Pancreas (tissue), 10 donors: ENCODE results near the gene RLIM. TPM values are rescaled to one million over a fixed set of nuclear protein-coding genes. Genes with fewer than 3 reads are reported as not detected.
"Not testable (repeated sequence)": the region's sequence is repeated elsewhere in the genome, so short reads cannot be mapped to it uniquely, and the experiment has no call there.

ENCODE experiments used
- ATAC-seq, 4 donors: fragments of 200-7000 bp; cut with Tn5 transposase; one replicate each; pipeline versions ENCODE4 v1.8.0 to v1.9.1; 2020; ENCODE audit warnings: mild to moderate bottlenecking in 4 of 4, moderate library complexity in 4 of 4
- DNase-seq, 6 donors: peaks; one replicate each; pipeline ENCODE4 v3.0.0-alpha.2; 2020
- FAIRE-seq: peaks from 2 replicates; lab custom pipeline; 2012; peaks lifted over from hg19 to GRCh38; lab: Jason Lieb, UNC
- H3K27ac ChIP-seq, 4 donors: fragments of 200-600 bp; sonication (generic); 1 replicate in 3 of 4; 2 replicates in 1 of 4; pipeline versions ENCODE4 v1.5.0 to v1.8.0; 2020
- H3K27me3 ChIP-seq, 4 donors: fragments of 200-600 bp; one replicate each; pipeline ENCODE4 v1.8.0; 2021
- H3K36me3 ChIP-seq, 3 donors: fragments of 200-600 bp; sonication (generic) in 1 of 3; one replicate each; pipeline versions ENCODE4 v1.5.0 to v1.8.0; 2020 to 2021
- H3K4me1 ChIP-seq, 3 donors: fragments of 200-600 bp; one replicate each; pipeline ENCODE4 v1.8.0; 2021
- H3K4me3 ChIP-seq, 4 donors: fragments of 200-600 bp; sonication (generic) in 2 of 4; one replicate each; pipeline versions ENCODE4 v1.5.0 to v1.8.0; 2020 to 2021
- H3K9me3 ChIP-seq, 4 donors: fragments of 200-600 bp; one replicate each; pipeline ENCODE4 v1.8.0; 2021
- CTCF ChIP-seq, 4 donors: fragments of 200-600 bp; sonication (generic) in 3 of 4; IDR thresholded peaks; one replicate each; pipeline versions ENCODE4 v1.5.0 to v1.8.0; 2021; ENCODE audit warnings: antibody characterized with exemption in 4 of 4
- WGBS, 2 donors: extraction: QIAGEN DNeasy Blood & Tissue Kit; methylation state at CpG; one replicate each; pipeline ENCODE4 v1.1.7; 2013; 5-methylcytosine and 5-hydroxymethylcytosine counted together
- intact Hi-C, 3 donors: fragments of 100-400 bp; cut with DNase I; formaldehyde crosslinking; loops; one replicate each; pipeline versions ENCODE4 v1.11.1 to v1.14.2; 2022
- polyA plus RNA-seq, 2 donors: library from polyadenylated mRNA; stranded (reverse); fragments of 200-250 nt; gene quantifications; one replicate each; pipeline ENCODE4 v1.2.3, GENCODE V29; 2013
- total RNA-seq, 6 donors: library from RNA; stranded (reverse); fragmentation: NEBNext Ultra II Directional in 4 of 6; extraction: Animal tissue kit (Norgen Biotek cat#: 25700) in 4 of 6; gene quantifications; one replicate each; pipeline versions ENCODE4 v1.2.1 to v1.2.4, GENCODE V29; 2021 to 2023
- donor health status: healthy with polysubstance abuse.
- donor health status: DM: no; HTN: no; CAD: no; lungs with moderate emphysema.
- donor health status: DM: no; HTN: no; CAD: no.
- donor health status: control.
- donor health status: control.
- donor health status: Bipolar disorder and iron deficiency.
- donor health status: DM: yes; HTN: yes; CAD: no.
- donor health status: DM: no; HTN: no; CAD: no.
- donor health status: DM: no; HTN: no; CAD: no.
- donor health status: DM: yes; HTN: yes; CAD: no.

RLIM gene
- total RNA-seq, result 10 to 100 TPM in 4 of 6 donors, 1 to 10 TPM in 2; 7.8 to 16.7 (median 12.0) TPM
- polyA plus RNA-seq, result 1 to 10 TPM; 2.7 to 5.6 TPM

GRCh38 chrX:74614093-74614909, at the start of gene RLIM:
TSS of gene RLIM (minus strand) at chrX:74614624. CDS start at chrX:74595977, 18,647 bp downstream.
- H3K27ac ChIP-seq, result peak within 1 kb of the TSS; percentile 93 to 97 (median 96)
- 0 to 35% methylated on average over 64 to 66 of the region's 66 CpGs for WGBS, 2 donors
- FAIRE-seq, result peak; percentile 99

GRCh38 chrX:74656079-74656745, 41.8 kb upstream of the RLIM start:
- intact Hi-C loops, result no loop called here
- Histone ChIP-seq H3K27me3 (peaks cover 0 to 27% (median 7%) of the 10 kb centered on the region in 4 donors), H3K27ac (no peak overlapping the region), H3K36me3 (no peaks in the 10 kb centered on the region), H3K9me3 (no peaks in the 10 kb centered on the region), H3K4me3 (no peak overlapping the region), H3K4me1 (no peaks in the 10 kb centered on the region)
- TF ChIP-seq CTCF (IDR thresholded peaks at IDR 0.05), result no peak
- 42 to 43% methylated on average over 6 of the region's 6 CpGs for WGBS, 2 donors
- DNase-seq (no peak), ATAC-seq (no peak), FAIRE-seq (no peak)

More at GRCh38 chrX:74614093-74614909, at the start of gene RLIM:
- Histone ChIP-seq H3K9me3 (no peaks in the 10 kb centered on the region), H3K27me3 (no peaks in the 10 kb centered on the region), H3K4me1 (peaks cover 0 to 4% (median 0%) of the 10 kb centered on the region in 3 donors), H3K36me3 (no peaks in the 10 kb centered on the region), H3K4me3 (peak within 1 kb of the TSS; percentile 48 to 67 (median 54))
- peak; percentile 86 to 94 (median 92) for DNase-seq
- ATAC-seq, result peak; percentile 98 to 99 (median 98)
- intact Hi-C loops, result no loop called here
- TF ChIP-seq CTCF (IDR thresholded peaks at IDR 0.05), result no peak

- FAIRE-seq, H3K4me1 ChIP-seq, H3K4me3 ChIP-seq, DNase-seq, H3K27ac ChIP-seq, H3K9me3 ChIP-seq, intact Hi-C loops, ATAC-seq, H3K36me3 ChIP-seq: not testable (repeated sequence)
- WGBS, 2 donors, result 77 to 85% methylated on average over 4 of the region's 4 CpGs
- peaks cover 0 to 27% (median 7%) of the 10 kb centered on the region in 4 donors for H3K27me3 ChIP-seq
These were observed 40.5 kb upstream of the RLIM start for GRCh38 chrX:74654953-74655352.

- FAIRE-seq (no peak), DNase-seq (no peak), ATAC-seq (no peak)
- Histone ChIP-seq H3K36me3 (no peaks in the 10 kb centered on the region), H3K27me3 (peaks cover 0 to 10% (median 5%) of the 10 kb centered on the region in 4 donors), H3K9me3 (no peaks in the 10 kb centered on the region), H3K4me1 (no peaks in the 10 kb centered on the region), H3K27ac (no peak overlapping the region), H3K4me3 (no peak overlapping the region)
- TF ChIP-seq CTCF (IDR thresholded peaks at IDR 0.05), result no peak
- 56 to 69% methylated on average over 9 of the region's 9 CpGs for WGBS, 2 donors
- intact Hi-C loops, result no loop called here
These were observed 22.4 kb upstream of the RLIM start for GRCh38 chrX:74636749-74637314.
